ENCODE results near the gene RANBP17. TPM values are rescaled to one million over a fixed set of nuclear protein-coding genes. Genes with fewer than 3 reads are reported as not detected.

RANBP17 gene
- total RNA-seq, 1 experiment from 2014 or later: not detected

DNA sequence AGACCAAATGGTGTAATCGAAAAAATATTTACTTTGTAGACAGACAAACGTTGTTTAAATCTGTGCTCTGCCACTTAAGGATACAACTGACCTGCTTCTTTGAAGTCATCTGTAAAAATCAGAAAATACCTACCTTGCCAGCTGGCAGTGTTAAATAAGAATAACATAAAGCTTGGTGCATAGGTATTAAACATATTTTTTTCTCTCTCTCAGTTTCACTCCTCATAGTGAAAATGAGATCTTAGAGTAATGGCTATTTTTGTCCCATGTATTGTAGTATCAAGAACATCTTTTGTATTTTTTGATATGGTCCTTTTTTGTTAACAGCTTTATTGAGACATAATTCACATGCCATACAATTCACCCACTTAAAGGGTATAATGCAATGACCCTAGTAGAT is 17.9 kb upstream of the RANBP17 start:
- Histone ChIP-seq H3K4me1 (ENCODE audit: insufficient read depth, low read length, poor library complexity, severe bottlenecking) (no peaks in the 10 kb centered on the region), H3K36me3 (ENCODE audit: insufficient read depth, low read length, poor library complexity, severe bottlenecking) (no peaks in the 10 kb centered on the region), H3K4me3 (ENCODE audit: low read depth, low read length, poor library complexity, severe bottlenecking) (no peak overlapping the region), H3K27ac (ENCODE audit: low read depth, low read length, poor library complexity, severe bottlenecking) (no peak overlapping the region), H3K27me3 (replicated peaks; ENCODE audit: insufficient read depth, low read depth, low read length, poor library complexity) (no peaks in the 10 kb centered on the region), H3K9me3 (ENCODE audit: low read depth, low read length, poor library complexity, severe bottlenecking) (no peaks in the 10 kb centered on the region)
- POLR2A ChIA-PET (ENCODE audit: low non-redundant PET): no interaction called here
- CTCF ChIA-PET: interaction anchor here (0.6 kb wide), 1 partner anchor 486 kb away, joined by 3 read pairs; no protein-coding TSS in a partner anchor
- TF ChIP-seq EZH2 (IDR thresholded peaks at IDR 0.05; ENCODE audit: borderline replicate concordance, low read depth, low read length, poor library complexity, severe bottlenecking): no peak
- TF ChIP-seq, protein P1, sequence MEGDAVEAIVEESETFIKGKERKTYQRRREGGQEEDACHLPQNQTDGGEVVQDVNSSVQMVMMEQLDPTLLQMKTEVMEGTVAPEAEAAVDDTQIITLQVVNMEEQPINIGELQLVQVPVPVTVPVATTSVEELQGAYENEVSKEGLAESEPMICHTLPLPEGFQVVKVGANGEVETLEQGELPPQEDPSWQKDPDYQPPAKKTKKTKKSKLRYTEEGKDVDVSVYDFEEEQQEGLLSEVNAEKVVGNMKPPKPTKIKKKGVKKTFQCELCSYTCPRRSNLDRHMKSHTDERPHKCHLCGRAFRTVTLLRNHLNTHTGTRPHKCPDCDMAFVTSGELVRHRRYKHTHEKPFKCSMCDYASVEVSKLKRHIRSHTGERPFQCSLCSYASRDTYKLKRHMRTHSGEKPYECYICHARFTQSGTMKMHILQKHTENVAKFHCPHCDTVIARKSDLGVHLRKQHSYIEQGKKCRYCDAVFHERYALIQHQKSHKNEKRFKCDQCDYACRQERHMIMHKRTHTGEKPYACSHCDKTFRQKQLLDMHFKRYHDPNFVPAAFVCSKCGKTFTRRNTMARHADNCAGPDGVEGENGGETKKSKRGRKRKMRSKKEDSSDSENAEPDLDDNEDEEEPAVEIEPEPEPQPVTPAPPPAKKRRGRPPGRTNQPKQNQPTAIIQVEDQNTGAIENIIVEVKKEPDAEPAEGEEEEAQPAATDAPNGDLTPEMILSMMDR (conservative IDR thresholded peaks at IDR 0.05; ENCODE audit: low read depth, low read length): no peak
- no TSS peak for BruUV-seq (replicated peaks)
- intact Hi-C loops (cut with micrococcal nuclease; ENCODE audit: unreplicated experiment): no loop called here
- DNase-seq (ENCODE audit: low spot score): no peak

DNA sequence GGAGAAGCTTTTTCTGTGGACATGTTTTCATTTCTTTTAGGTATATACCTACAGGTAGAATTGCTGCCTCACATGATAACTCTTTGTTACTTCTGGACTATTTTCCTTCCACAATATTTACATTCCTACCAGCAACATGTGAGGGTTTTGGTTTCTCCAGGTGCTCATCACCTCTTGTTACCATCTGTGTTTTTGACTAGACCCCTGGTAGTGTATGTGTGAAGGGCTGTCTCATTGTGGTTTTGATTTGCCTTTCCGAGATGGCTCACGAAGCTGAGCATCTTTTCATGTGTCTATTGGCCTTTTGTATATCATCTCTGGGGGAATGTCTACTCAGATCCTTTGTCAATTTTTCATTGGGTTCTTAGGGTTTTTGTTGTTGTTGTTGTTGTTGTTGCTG is 17.2 kb upstream of the RANBP17 start:
- intact Hi-C loops (cut with micrococcal nuclease; ENCODE audit: unreplicated experiment): no loop called here
- H3K36me3 ChIP-seq (ENCODE audit: insufficient read depth, low read length, poor library complexity, severe bottlenecking): no peaks in the 10 kb centered on the region
- no peaks in the 10 kb centered on the region for H3K27me3 ChIP-seq (replicated peaks; ENCODE audit: insufficient read depth, low read depth, low read length, poor library complexity)
- H3K27ac ChIP-seq (ENCODE audit: low read depth, low read length, poor library complexity, severe bottlenecking): no peak overlapping the region
- POLR2A ChIA-PET (ENCODE audit: low non-redundant PET): no interaction called here
- DNase-seq (ENCODE audit: low spot score): no peak
- H3K4me3 ChIP-seq (ENCODE audit: low read depth, low read length, poor library complexity, severe bottlenecking): no peak overlapping the region
- no TSS peak for BruUV-seq (replicated peaks)
- no peaks in the 10 kb centered on the region for H3K4me1 ChIP-seq (ENCODE audit: insufficient read depth, low read length, poor library complexity, severe bottlenecking)
- CTCF ChIA-PET: no interaction called here
- TF ChIP-seq EZH2 (IDR thresholded peaks at IDR 0.05; ENCODE audit: borderline replicate concordance, low read depth, low read length, poor library complexity, severe bottlenecking): no peak
- TF ChIP-seq, protein P1 (conservative IDR thresholded peaks at IDR 0.05; ENCODE audit: low read depth, low read length): no peak
- H3K9me3 ChIP-seq (ENCODE audit: low read depth, low read length, poor library complexity, severe bottlenecking): no peaks in the 10 kb centered on the region

DNA sequence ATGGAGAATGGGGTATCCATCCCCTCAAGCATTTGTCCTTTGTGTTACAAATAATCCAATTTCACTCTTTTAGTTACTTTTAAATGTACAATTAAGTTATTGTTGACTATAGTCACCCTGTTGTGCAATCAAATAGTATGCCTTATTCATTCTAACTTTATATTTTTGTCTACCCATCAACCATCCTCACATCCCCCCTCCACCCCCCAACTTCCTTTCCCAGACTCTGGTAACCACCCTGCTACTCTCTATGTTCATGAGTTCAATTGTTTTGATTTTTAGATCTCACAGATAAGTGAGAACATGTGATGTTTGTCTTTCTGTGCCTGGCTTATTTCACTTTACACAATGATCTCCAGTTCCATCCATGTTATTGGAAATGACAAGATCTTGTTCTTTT is 15.4 kb upstream of the RANBP17 start:
- H3K36me3 ChIP-seq (ENCODE audit: insufficient read depth, low read length, poor library complexity, severe bottlenecking): no peaks in the 10 kb centered on the region
- no peaks in the 10 kb centered on the region for H3K4me1 ChIP-seq (ENCODE audit: insufficient read depth, low read length, poor library complexity, severe bottlenecking)
- H3K9me3 ChIP-seq (ENCODE audit: low read depth, low read length, poor library complexity, severe bottlenecking): no peaks in the 10 kb centered on the region
- no peak for DNase-seq (ENCODE audit: low spot score)
- no peaks in the 10 kb centered on the region for H3K27me3 ChIP-seq (replicated peaks; ENCODE audit: insufficient read depth, low read depth, low read length, poor library complexity)
- TF ChIP-seq, protein P1 (conservative IDR thresholded peaks at IDR 0.05; ENCODE audit: low read depth, low read length): no peak
- TF ChIP-seq EZH2 (IDR thresholded peaks at IDR 0.05; ENCODE audit: borderline replicate concordance, low read depth, low read length, poor library complexity, severe bottlenecking): no peak
- no peak overlapping the region for H3K27ac ChIP-seq (ENCODE audit: low read depth, low read length, poor library complexity, severe bottlenecking)
- H3K4me3 ChIP-seq (ENCODE audit: low read depth, low read length, poor library complexity, severe bottlenecking): no peak overlapping the region
- no TSS peak for BruUV-seq (replicated peaks)
- intact Hi-C loops (cut with micrococcal nuclease; ENCODE audit: unreplicated experiment): no loop called here
- ChIA-PET POLR2A (ENCODE audit: low non-redundant PET) (no interaction called here), CTCF (no interaction called here)

Data from A673 (cell line).